Frontal cortex (tissue), 4 donors: ENCODE measurements around the gene COL6A2. TPM values are rescaled to one million over a fixed set of nuclear protein-coding genes. Genes with fewer than 3 reads are reported as not detected.
"Not testable (repeated sequence)": the region's sequence is repeated elsewhere in the genome, so short reads cannot be mapped to it uniquely, and the experiment has no call there.

Source experiments
- DNase-seq, 2 donors: peaks; one replicate each; pipeline ENCODE4 v3.0.0; 2012; ENCODE audit warnings: low spot score in 2 of 2
- FAIRE-seq: peaks from 2 replicates; lab custom pipeline; 2012; peaks lifted over from hg19 to GRCh38; lab: Jason Lieb, UNC
- total RNA-seq: library from RNA; depleted of rRNA; stranded (reverse); fragments of >200 nt; gene quantifications from one replicate; pipeline ENCODE4 v1.2.3, GENCODE V29; 2014
- donor health status: control.
- donor health status: control.
- donor health status: control.

COL6A2 gene
- total RNA-seq, 1 donor from 2014 or later, result 15.5 TPM

- no peak for FAIRE-seq
- DNase-seq, result no peak
Measured at GRCh38 chr21:46092026-46092764, 5.7 kb upstream of the COL6A2 start.

DNA sequence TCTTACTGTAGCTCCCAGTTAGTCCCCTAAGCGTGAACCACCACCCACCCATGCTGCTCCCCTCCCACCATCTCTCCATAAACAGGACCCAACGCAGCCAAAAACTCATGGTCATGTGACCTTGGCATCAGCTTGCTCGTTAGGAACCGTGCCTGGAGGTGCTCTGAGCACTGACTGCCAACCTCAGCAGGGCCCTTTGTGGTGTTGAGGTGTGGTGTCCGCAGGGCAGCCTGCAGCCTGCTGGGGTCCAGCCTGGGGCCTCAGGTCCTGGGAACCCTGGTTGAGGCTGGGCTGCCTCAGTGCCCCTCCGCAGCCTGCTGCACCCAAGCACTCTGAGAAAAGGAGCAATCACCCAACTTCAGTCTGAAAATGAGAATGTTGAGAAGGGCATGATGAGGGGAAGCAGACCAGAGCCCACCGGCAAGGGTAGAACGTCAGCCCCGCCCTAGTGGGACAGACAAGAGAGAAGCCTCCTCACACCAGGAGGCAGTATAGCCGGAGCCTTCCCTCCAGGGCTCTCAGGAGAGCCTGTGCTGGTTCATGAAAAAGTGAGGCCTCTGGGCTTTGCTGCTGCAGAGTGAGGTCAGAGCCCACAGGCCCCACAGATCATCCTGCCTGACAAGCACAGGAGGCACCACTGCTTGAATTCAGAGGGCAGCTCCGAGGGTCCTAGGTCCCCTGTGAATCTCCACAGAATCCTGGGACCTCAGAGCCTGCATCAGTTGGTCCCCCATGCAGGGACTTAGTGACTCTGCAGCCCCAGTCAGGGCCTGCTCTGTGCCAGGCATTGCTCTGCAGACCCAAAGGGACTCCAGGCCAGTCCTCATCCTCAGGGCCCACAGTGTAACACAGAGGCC, 4.9 kb upstream of the COL6A2 start:
- DNase-seq (no peak), FAIRE-seq (no peak)

- FAIRE-seq (no peak), DNase-seq (no peak)
Measured at GRCh38 chr21:46093668-46094400, 4.1 kb upstream of the COL6A2 start.

- DNase-seq, result no peak
- FAIRE-seq, result no peak
Measured at GRCh38 chr21:46094401-46095082, 3.4 kb upstream of the COL6A2 start.

DNA sequence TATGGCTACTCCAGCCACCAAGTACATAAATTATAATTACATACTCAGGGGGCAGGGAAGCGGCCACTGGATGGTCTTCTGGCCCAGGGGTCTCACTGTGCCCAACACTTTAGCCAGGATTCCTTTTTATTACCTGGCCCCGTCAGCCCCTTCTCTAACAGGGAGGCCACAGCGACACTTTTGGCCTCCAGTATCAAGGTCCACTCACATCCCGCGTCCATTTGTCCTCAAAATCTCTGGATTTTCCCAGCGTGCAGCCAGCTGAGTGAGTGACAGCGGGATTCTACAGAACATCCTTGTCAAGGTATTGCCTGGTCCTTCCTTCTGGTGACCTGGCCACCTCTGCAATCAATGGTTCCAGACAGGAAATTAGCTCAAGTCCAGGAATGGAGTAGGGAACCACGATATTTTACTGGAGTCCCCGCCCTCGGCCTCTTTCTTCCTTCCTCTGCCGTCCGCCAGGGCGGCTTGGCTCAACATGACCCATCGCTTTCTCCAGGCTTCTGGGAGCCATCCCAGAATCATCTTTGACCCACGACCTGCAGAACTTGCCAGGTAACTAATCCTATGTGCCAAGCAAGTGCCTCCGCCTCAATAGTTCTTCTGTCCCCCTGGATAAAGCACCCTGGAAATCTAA, 2.7 kb upstream of the COL6A2 start:
- DNase-seq, result no peak

GRCh38 chr21:46095814-46096595, 1.9 kb upstream of the COL6A2 start:
- DNase-seq (no peak), FAIRE-seq (no peak)

More for the DNA sequence above, 2.7 kb upstream of the COL6A2 start:
- no peak for FAIRE-seq

- no peak for DNase-seq
- FAIRE-seq, result no peak
Measured at GRCh38 chr21:46096596-46097335, 1.1 kb upstream of the COL6A2 start.

GRCh38 chr21:46098303-46099141, 610 bp downstream of the COL6A2 start:
- DNase-seq (no peak), FAIRE-seq (no peak)

- no peak for DNase-seq
- FAIRE-seq, result no peak
Measured at GRCh38 chr21:46099476-46099875, 1.6 kb downstream of the COL6A2 start.

DNA sequence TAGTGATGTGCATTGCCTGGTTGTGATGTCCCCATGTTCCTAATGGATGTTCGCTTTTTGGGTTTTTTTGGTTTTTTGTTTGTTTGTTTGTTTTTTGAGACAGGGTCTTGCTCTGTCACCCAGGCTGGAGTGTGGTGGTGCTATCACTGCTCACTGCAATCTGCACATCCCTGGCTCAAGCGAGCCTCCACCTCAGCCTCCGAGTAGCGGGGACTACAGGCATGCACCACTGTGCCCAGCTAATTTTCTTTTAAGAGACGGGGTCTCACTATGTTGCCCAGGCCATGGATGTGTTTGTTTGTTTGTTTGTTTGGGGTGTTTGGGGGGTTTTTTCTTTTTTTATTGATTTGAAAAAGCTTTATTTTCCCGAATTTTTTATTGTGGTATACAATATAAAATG, 2.1 kb downstream of the COL6A2 start:
- DNase-seq (no peak), FAIRE-seq (no peak)

- DNase-seq, result no peak
- no peak for FAIRE-seq
Measured at GRCh38 chr21:46100426-46100825, 2.5 kb downstream of the COL6A2 start.

DNA sequence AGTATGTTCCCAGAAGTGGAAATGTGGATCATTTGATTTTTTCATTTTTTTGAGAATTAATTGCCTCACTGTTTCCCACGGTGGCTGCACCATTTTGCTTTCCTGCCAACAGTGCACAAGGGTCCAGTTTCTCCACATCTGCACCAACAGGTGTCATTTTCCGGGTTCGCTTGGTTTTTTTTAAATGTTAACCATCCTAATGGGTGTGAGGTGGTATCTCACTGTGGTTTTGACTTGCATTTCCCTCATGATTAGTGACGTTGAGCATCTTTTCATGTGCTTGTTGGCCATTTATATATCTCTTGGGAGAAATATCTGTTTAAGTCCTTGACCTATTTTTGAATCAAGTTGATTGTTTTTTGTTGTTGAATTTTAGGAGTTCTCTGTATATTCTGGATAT, 3.0 kb downstream of the COL6A2 start:
- DNase-seq, result no peak
- no peak for FAIRE-seq

DNA sequence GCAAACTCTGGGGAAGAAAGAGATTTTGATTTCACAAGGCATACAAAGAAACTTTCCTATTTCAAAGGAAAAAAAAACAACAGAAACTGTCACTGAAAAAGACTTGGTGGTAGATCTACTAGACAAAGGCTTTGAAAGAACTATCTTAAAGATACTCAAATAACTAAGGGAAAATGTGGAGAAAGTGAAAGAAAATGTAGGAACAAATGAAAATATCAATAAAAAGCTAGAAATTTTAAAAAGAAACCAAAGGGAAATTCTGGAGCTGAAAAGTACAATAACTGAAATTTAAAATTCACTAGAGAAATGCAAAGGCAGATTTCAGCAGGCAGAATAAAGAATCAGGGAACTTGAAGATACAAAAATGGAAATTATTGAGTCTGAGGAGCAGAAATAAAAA, 6.2 kb downstream of the COL6A2 start:
- no peak for DNase-seq
- FAIRE-seq, result no peak

- not testable (repeated sequence) for FAIRE-seq, DNase-seq
Measured at GRCh38 chr21:46107376-46107775, 9.5 kb downstream of the COL6A2 start.

DNA sequence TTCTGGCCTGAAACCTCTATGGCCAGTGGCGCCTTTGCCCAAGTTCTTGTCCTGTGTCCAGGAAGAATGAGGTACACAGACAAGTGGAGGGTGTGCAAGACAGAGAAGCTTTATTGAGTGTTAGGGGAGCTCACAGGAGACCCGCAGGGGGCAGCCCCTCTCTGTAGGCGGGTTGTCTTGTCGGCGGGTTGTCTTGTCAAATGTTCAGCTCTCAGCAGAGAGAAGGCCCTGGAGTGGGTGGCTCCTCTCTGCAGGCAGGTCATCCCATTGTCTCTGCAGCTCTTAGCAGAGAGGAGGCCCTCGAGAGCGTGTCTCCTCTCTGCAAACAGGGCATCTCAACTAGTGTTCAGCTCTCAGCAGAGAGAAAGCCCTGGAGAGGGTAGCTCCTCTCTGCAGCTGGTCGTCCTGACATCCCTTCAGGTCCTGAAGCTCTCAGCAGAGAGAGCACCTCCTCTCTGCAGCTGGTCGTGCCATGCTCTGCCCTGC, 11.0 kb downstream of the COL6A2 start:
- FAIRE-seq (no peak), DNase-seq (no peak)

GRCh38 chr21:46109313-46110221, 11.7 kb downstream of the COL6A2 start:
- no peak for FAIRE-seq
- no peak for DNase-seq
